Stomach (tissue), 4 donors: Measurements from ENCODE around the gene LILRB1.

Experiments
- CTCF ChIP-seq, 7 experiments: fragments of 450-650 bp in 4 of 7; fragments of 200-600 bp in 3 of 7; sonication (generic) in 3 of 7; IDR thresholded peaks; one replicate each; pipeline ENCODE4 v1.5.1; 2016 to 2019; ENCODE audit warnings: antibody characterized with exemption in 7 of 7, control low read depth in 2 of 7, mild to moderate bottlenecking in 1 of 7
- EP300 ChIP-seq: sonication (generic); formaldehyde crosslinking; IDR thresholded peaks from one replicate; pipeline ENCODE4 v1.6.1; 2017; ENCODE audit warnings: antibody characterized with exemption
- POLR2A ChIP-seq, 4 donors: fragments of 450-650 bp; IDR thresholded peaks; one replicate each; pipeline ENCODE4 v1.6.1; 2016; ENCODE audit warnings: antibody characterized with exemption in 4 of 4, control low read depth in 2 of 4, mild to moderate bottlenecking in 1 of 4, moderate library complexity in 1 of 4
- POLR2AphosphoS5 ChIP-seq, 3 donors: sonication (generic); formaldehyde crosslinking; IDR thresholded peaks; one replicate each; pipeline ENCODE4 v1.6.1; 2016; ENCODE audit warnings: antibody characterized with exemption in 3 of 3

GRCh38 chr19:54684527-54684926 is 54.2 kb downstream of the LILRB1 start:
- TF ChIP-seq CTCF (IDR thresholded peaks at IDR 0.05) (no peak), EP300 (no peak), POLR2AphosphoS5 (IDR thresholded peaks at IDR 0.05) (no peak), POLR2A (IDR thresholded peaks at IDR 0.05) (no peak)
